ENCODE measurements around the gene ATP11B.

GRCh38 chr3:182800508-182800907 lies 7.2 kb downstream of the ATP11B start:
- no peak for TF ChIP-seq CTCF (conservative IDR thresholded peaks at IDR 0.05; ENCODE audit: low read depth in 2 of 2)
- TF ChIP-seq EZH2phosphoT487 (IDR thresholded peaks at IDR 0.05; ENCODE audit: unreplicated experiment): no peak
- no peak for TF ChIP-seq STAT1 (IDR thresholded peaks at IDR 0.05; ENCODE audit: unreplicated experiment)
- TF ChIP-seq, protein P1, sequence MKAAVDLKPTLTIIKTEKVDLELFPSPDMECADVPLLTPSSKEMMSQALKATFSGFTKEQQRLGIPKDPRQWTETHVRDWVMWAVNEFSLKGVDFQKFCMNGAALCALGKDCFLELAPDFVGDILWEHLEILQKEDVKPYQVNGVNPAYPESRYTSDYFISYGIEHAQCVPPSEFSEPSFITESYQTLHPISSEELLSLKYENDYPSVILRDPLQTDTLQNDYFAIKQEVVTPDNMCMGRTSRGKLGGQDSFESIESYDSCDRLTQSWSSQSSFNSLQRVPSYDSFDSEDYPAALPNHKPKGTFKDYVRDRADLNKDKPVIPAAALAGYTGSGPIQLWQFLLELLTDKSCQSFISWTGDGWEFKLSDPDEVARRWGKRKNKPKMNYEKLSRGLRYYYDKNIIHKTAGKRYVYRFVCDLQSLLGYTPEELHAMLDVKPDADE (IDR thresholded peaks at IDR 0.05): no peak
- TF ChIP-seq, protein P2, sequence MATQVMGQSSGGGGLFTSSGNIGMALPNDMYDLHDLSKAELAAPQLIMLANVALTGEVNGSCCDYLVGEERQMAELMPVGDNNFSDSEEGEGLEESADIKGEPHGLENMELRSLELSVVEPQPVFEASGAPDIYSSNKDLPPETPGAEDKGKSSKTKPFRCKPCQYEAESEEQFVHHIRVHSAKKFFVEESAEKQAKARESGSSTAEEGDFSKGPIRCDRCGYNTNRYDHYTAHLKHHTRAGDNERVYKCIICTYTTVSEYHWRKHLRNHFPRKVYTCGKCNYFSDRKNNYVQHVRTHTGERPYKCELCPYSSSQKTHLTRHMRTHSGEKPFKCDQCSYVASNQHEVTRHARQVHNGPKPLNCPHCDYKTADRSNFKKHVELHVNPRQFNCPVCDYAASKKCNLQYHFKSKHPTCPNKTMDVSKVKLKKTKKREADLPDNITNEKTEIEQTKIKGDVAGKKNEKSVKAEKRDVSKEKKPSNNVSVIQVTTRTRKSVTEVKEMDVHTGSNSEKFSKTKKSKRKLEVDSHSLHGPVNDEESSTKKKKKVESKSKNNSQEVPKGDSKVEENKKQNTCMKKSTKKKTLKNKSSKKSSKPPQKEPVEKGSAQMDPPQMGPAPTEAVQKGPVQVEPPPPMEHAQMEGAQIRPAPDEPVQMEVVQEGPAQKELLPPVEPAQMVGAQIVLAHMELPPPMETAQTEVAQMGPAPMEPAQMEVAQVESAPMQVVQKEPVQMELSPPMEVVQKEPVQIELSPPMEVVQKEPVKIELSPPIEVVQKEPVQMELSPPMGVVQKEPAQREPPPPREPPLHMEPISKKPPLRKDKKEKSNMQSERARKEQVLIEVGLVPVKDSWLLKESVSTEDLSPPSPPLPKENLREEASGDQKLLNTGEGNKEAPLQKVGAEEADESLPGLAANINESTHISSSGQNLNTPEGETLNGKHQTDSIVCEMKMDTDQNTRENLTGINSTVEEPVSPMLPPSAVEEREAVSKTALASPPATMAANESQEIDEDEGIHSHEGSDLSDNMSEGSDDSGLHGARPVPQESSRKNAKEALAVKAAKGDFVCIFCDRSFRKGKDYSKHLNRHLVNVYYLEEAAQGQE (IDR thresholded peaks at IDR 0.05; ENCODE audit: unreplicated experiment): no peak
- TF ChIP-seq POLR2AphosphoS5 (IDR thresholded peaks at IDR 0.05; ENCODE audit: low read depth): no peak
- no peak for TF ChIP-seq JUNB (IDR thresholded peaks at IDR 0.05; ENCODE audit: unreplicated experiment)
- TF ChIP-seq EZH2 (IDR thresholded peaks at IDR 0.05; ENCODE audit: low read depth, unreplicated experiment): no peak
- no peak for TF ChIP-seq ZNF114 (CRISPR knock-in tag; IDR thresholded peaks at IDR 0.05)
- no peak for TF ChIP-seq CREB1 (CRISPR knock-in tag; IDR thresholded peaks at IDR 0.05; ENCODE audit: low read depth)
- no peak for TF ChIP-seq ZNF331 (CRISPR knock-in tag; IDR thresholded peaks at IDR 0.05; ENCODE audit: low read depth)
- no peak for TF ChIP-seq ZNF462 (CRISPR knock-in tag; IDR thresholded peaks at IDR 0.05)
- no peak for TF ChIP-seq NANOG (IDR thresholded peaks at IDR 0.05; ENCODE audit: borderline replicate concordance)
